ENCODE results near the gene BET1L. TPM values are rescaled to one million over a fixed set of nuclear protein-coding genes. Genes with fewer than 3 reads are reported as not detected.

The BET1L gene
- polyA plus RNA-seq, 4 donors: 30.4 to 58.2 (median 35.5) TPM

GRCh38 chr11:205221-206001 lies 1.8 kb downstream of the BET1L start:
- Histone ChIP-seq H3K9me3 (ENCODE audit: control insufficient read depth in 2 of 2, insufficient read depth in 1 of 2, low read depth in 1 of 2, low read length in 1 of 2) (peaks cover 0 to under 1% of the 10 kb centered on the region in 2 donors), H3K4me1 (ENCODE audit: control insufficient read depth in 3 of 3, insufficient read depth in 2 of 3, low read depth in 1 of 3, low read length in 2 of 3) (peaks cover 2 to 25% (median 9%) of the 10 kb centered on the region in 3 donors), H3K27ac (ENCODE audit: low read depth in 1 of 3, low read length in 2 of 3) (no peak overlapping the region), H3K36me3 (ENCODE audit: control insufficient read depth in 3 of 3, insufficient read depth in 2 of 3, low read depth in 1 of 3, low read length in 3 of 3) (peaks cover 0 to 64% (median 5%) of the 10 kb centered on the region in 3 donors), H3K4me3 (ENCODE audit: low read depth in 1 of 3, low read length in 3 of 3) (peak overlapping the region in 1 of 3 donors; percentile 97), H3K27me3 (ENCODE audit: control insufficient read depth in 3 of 3, insufficient read depth in 3 of 3, low read length in 3 of 3) (no peaks in the 10 kb centered on the region)
- DNase-seq: no peak
- FAIRE-seq: no peak
- 84 to 91% (median 85%) methylated on average over 16 of the region's 16 CpGs for WGBS, 3 donors

- peaks cover 2 to 17% (median 8%) of the 10 kb centered on the region in 3 donors for H3K4me1 ChIP-seq (ENCODE audit: control insufficient read depth in 3 of 3, insufficient read depth in 2 of 3, low read depth in 1 of 3, low read length in 2 of 3)
- no peak for DNase-seq
- peaks cover 0 to 3% of the 10 kb centered on the region in 2 donors for H3K9me3 ChIP-seq (ENCODE audit: control insufficient read depth in 2 of 2, insufficient read depth in 1 of 2, low read depth in 1 of 2, low read length in 1 of 2)
- 79 to 87% (median 86%) methylated on average over 12 of the region's 12 CpGs for WGBS, 3 donors
- no peak overlapping the region for H3K4me3 ChIP-seq (ENCODE audit: low read depth in 1 of 3, low read length in 3 of 3)
- H3K27me3 ChIP-seq (ENCODE audit: control insufficient read depth in 3 of 3, insufficient read depth in 3 of 3, low read length in 3 of 3): no peaks in the 10 kb centered on the region
- no peak for FAIRE-seq
- H3K36me3 ChIP-seq (ENCODE audit: control insufficient read depth in 3 of 3, insufficient read depth in 2 of 3, low read depth in 1 of 3, low read length in 3 of 3): peaks cover 0 to 64% (median 5%) of the 10 kb centered on the region in 3 donors
- no peak overlapping the region for H3K27ac ChIP-seq (ENCODE audit: low read depth in 1 of 3, low read length in 2 of 3)
These were observed 2.6 kb downstream of the BET1L start for GRCh38 chr11:204587-205109.

GRCh38 chr11:203945-204586 lies 3.1 kb downstream of the BET1L start:
- Histone ChIP-seq H3K4me3 (ENCODE audit: low read depth in 1 of 3, low read length in 3 of 3) (no peak overlapping the region), H3K9me3 (ENCODE audit: control insufficient read depth in 2 of 2, insufficient read depth in 1 of 2, low read depth in 1 of 2, low read length in 1 of 2) (peaks cover 0 to 3% of the 10 kb centered on the region in 2 donors), H3K27ac (ENCODE audit: low read depth in 1 of 3, low read length in 2 of 3) (no peak overlapping the region), H3K36me3 (ENCODE audit: control insufficient read depth in 3 of 3, insufficient read depth in 2 of 3, low read depth in 1 of 3, low read length in 3 of 3) (peaks cover 0 to 61% (median 5%) of the 10 kb centered on the region in 3 donors), H3K4me1 (ENCODE audit: control insufficient read depth in 3 of 3, insufficient read depth in 2 of 3, low read depth in 1 of 3, low read length in 2 of 3) (peaks cover 2 to 12% (median 5%) of the 10 kb centered on the region in 3 donors), H3K27me3 (ENCODE audit: control insufficient read depth in 3 of 3, insufficient read depth in 3 of 3, low read length in 3 of 3) (no peaks in the 10 kb centered on the region)
- WGBS, 3 donors: 88 to 94% (median 91%) methylated on average over 4 of the region's 4 CpGs
- DNase-seq (no peak), FAIRE-seq (no peak)

DNA sequence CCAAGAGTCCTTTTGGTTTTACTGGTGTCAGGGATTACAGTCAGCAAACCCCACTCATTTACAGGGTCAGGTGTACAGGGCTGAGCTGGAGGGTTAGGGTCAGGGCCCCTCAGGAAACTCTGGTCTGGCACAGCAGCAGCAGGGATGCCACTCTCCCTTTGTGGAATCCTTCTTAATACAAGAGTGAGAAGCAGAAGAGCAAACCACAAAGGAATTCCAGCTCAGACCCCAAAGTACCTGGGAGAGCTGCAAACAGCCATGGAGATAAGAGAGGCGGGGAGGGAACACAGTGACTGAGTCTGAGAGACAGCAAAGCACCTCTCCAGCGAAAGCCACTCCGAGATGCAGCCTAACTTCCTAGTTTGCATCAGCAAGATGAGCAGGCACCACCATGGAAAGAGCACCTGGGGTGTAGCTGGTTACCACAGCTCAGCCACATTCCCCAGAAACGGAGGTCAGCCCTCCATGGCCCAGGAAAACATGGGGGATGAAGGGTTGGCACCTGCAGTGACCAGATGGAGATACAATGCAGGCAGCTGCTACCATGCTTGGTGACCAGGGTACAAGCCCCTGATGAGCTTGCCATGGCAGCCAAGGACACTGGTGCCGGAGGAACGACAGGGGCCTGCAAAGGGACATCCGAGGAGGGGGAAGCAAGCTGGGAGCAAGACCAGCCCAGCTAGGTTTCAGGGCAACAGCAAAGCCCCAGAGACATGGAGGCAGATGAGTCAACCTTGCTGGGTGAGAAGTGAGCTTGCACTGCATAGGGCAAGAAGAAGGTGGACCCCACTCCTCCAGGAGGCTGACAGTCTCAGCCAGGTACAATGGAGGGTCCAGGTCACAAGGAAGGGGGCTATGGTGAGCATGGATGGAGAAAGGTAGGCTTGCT lies 3.9 kb downstream of the BET1L start:
- H3K4me3 ChIP-seq (ENCODE audit: low read depth in 1 of 3, low read length in 3 of 3): no peak overlapping the region
- peaks cover 0 to 61% (median 5%) of the 10 kb centered on the region in 3 donors for H3K36me3 ChIP-seq (ENCODE audit: control insufficient read depth in 3 of 3, insufficient read depth in 2 of 3, low read depth in 1 of 3, low read length in 3 of 3)
- WGBS, 3 donors: 85 to 87% (median 86%) methylated on average over 7 of the region's 7 CpGs
- H3K27ac ChIP-seq (ENCODE audit: low read depth in 1 of 3, low read length in 2 of 3): no peak overlapping the region
- DNase-seq (no peak), FAIRE-seq (no peak)
- peaks cover 2 to 12% (median 5%) of the 10 kb centered on the region in 3 donors for H3K4me1 ChIP-seq (ENCODE audit: control insufficient read depth in 3 of 3, insufficient read depth in 2 of 3, low read depth in 1 of 3, low read length in 2 of 3)
- H3K27me3 ChIP-seq (ENCODE audit: control insufficient read depth in 3 of 3, insufficient read depth in 3 of 3, low read length in 3 of 3): no peaks in the 10 kb centered on the region
- H3K9me3 ChIP-seq (ENCODE audit: control insufficient read depth in 2 of 2, insufficient read depth in 1 of 2, low read depth in 1 of 2, low read length in 1 of 2): peaks cover 0 to 3% of the 10 kb centered on the region in 2 donors

DNA sequence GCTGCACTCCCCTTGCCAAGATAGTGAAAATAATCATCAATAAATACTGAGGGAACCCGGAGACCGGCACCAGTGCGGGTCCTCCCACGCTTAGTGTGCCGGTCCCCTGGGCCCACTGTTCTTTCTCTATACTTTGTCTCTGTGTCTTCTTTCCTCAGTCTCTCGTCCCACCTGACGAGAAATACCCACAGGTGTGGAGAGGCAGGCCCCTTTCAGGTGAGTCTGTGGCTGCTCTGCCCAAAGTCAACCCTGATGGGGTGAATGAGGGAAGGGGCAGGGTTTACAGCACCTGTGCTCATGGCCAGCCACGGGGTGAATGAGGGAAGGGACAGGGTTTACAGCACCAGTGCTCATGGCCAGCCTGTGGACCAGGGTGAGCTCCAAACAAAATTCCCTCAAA lies 4.7 kb downstream of the BET1L start:
- peaks cover 0 to 61% (median 5%) of the 10 kb centered on the region in 3 donors for H3K36me3 ChIP-seq (ENCODE audit: control insufficient read depth in 3 of 3, insufficient read depth in 2 of 3, low read depth in 1 of 3, low read length in 3 of 3)
- H3K27ac ChIP-seq (ENCODE audit: low read depth in 1 of 3, low read length in 2 of 3): peak overlapping the region in 1 of 3 donors; percentile 60
- FAIRE-seq (no peak), DNase-seq (no peak)
- H3K4me1 ChIP-seq (ENCODE audit: control insufficient read depth in 3 of 3, insufficient read depth in 2 of 3, low read depth in 1 of 3, low read length in 2 of 3): peaks cover 2 to 12% (median 5%) of the 10 kb centered on the region in 3 donors
- peaks cover 0 to 3% of the 10 kb centered on the region in 2 donors for H3K9me3 ChIP-seq (ENCODE audit: control insufficient read depth in 2 of 2, insufficient read depth in 1 of 2, low read depth in 1 of 2, low read length in 1 of 2)
- no peaks in the 10 kb centered on the region for H3K27me3 ChIP-seq (ENCODE audit: control insufficient read depth in 3 of 3, insufficient read depth in 3 of 3, low read length in 3 of 3)
- 77 to 85% (median 81%) methylated on average over 8 of the region's 8 CpGs for WGBS, 3 donors
- H3K4me3 ChIP-seq (ENCODE audit: low read depth in 1 of 3, low read length in 3 of 3): no peak overlapping the region

GRCh38 chr11:201966-202365 lies 5.2 kb downstream of the BET1L start:
- no peak for DNase-seq
- Histone ChIP-seq H3K27me3 (ENCODE audit: control insufficient read depth in 3 of 3, insufficient read depth in 3 of 3, low read length in 3 of 3) (no peaks in the 10 kb centered on the region), H3K4me1 (ENCODE audit: control insufficient read depth in 3 of 3, insufficient read depth in 2 of 3, low read depth in 1 of 3, low read length in 2 of 3) (peaks cover 2 to 12% (median 5%) of the 10 kb centered on the region in 3 donors), H3K4me3 (ENCODE audit: low read depth in 1 of 3, low read length in 3 of 3) (no peak overlapping the region), H3K27ac (ENCODE audit: low read depth in 1 of 3, low read length in 2 of 3) (no peak overlapping the region), H3K36me3 (ENCODE audit: control insufficient read depth in 3 of 3, insufficient read depth in 2 of 3, low read depth in 1 of 3, low read length in 3 of 3) (peaks cover 0 to 61% (median 5%) of the 10 kb centered on the region in 3 donors), H3K9me3 (ENCODE audit: control insufficient read depth in 2 of 2, insufficient read depth in 1 of 2, low read depth in 1 of 2, low read length in 1 of 2) (peaks cover 0 to 3% of the 10 kb centered on the region in 2 donors)
- FAIRE-seq: no peak
- 75 to 81% (median 77%) methylated on average over 15 of the region's 15 CpGs for WGBS, 3 donors

- FAIRE-seq (no peak), DNase-seq (no peak)
- WGBS, 3 donors: 91 to 96% (median 93%) methylated on average over 13 of the region's 13 CpGs
- peaks cover 0 to 3% of the 10 kb centered on the region in 2 donors for H3K9me3 ChIP-seq (ENCODE audit: control insufficient read depth in 2 of 2, insufficient read depth in 1 of 2, low read depth in 1 of 2, low read length in 1 of 2)
- H3K27me3 ChIP-seq (ENCODE audit: control insufficient read depth in 3 of 3, insufficient read depth in 3 of 3, low read length in 3 of 3): no peaks in the 10 kb centered on the region
- peaks cover 0 to 3% (median 2%) of the 10 kb centered on the region in 3 donors for H3K4me1 ChIP-seq (ENCODE audit: control insufficient read depth in 3 of 3, insufficient read depth in 2 of 3, low read depth in 1 of 3, low read length in 2 of 3)
- no peak overlapping the region for H3K27ac ChIP-seq (ENCODE audit: low read depth in 1 of 3, low read length in 2 of 3)
- no peak overlapping the region for H3K4me3 ChIP-seq (ENCODE audit: low read depth in 1 of 3, low read length in 3 of 3)
- peaks cover 0 to 53% (median 5%) of the 10 kb centered on the region in 3 donors for H3K36me3 ChIP-seq (ENCODE audit: control insufficient read depth in 3 of 3, insufficient read depth in 2 of 3, low read depth in 1 of 3, low read length in 3 of 3)
These were observed 6.8 kb downstream of the BET1L start for GRCh38 chr11:200224-201003.
